GM19324 (cell line): Measurements from ENCODE around the gene CLDN1.

ENCODE experiments used
- ATAC-seq: cut with Tn5 transposase; IDR thresholded peaks from one replicate; pipeline ENCODE4 v1.9.1; 2021; ENCODE audit warnings: mild to moderate bottlenecking, moderate library complexity; ENCODE audit not compliant: unreplicated experiment, low FRiP score

Gene CLDN1

GRCh38 chr3:190321789-190322603, at the start of gene CLDN1:
Gene CLDN1 (minus strand): TSS chr3:190322446. CDS start chr3:190322206, 240 bp downstream.
- peak; percentile 72 for ATAC-seq

GRCh38 chr3:190371152-190371551, 48.9 kb upstream of the CLDN1 start:
- no peak for ATAC-seq

GRCh38 chr3:190370369-190370768, 48.1 kb upstream of the CLDN1 start:
- no peak for ATAC-seq

GRCh38 chr3:190369668-190370295, 47.5 kb upstream of the CLDN1 start:
- no peak for ATAC-seq

GRCh38 chr3:190368881-190369280, 46.6 kb upstream of the CLDN1 start:
- ATAC-seq: no peak

GRCh38 chr3:190366133-190366532, 43.9 kb upstream of the CLDN1 start:
- no peak for ATAC-seq

GRCh38 chr3:190362258-190362657, 40.0 kb upstream of the CLDN1 start:
- ATAC-seq: no peak

- ATAC-seq: no peak
Observed at GRCh38 chr3:190361791-190362190, 39.5 kb upstream of the CLDN1 start.

- no peak for ATAC-seq
Observed at GRCh38 chr3:190360228-190360627, 38.0 kb upstream of the CLDN1 start.

GRCh38 chr3:190359813-190360212, 37.6 kb upstream of the CLDN1 start:
- no peak for ATAC-seq

- ATAC-seq: no peak
Observed at GRCh38 chr3:190357468-190357867, 35.2 kb upstream of the CLDN1 start.

GRCh38 chr3:190356246-190356645, 34.0 kb upstream of the CLDN1 start:
- ATAC-seq: no peak

- no peak for ATAC-seq
Observed at GRCh38 chr3:190352861-190353457, 30.7 kb upstream of the CLDN1 start.

GRCh38 chr3:190346541-190346940, 24.3 kb upstream of the CLDN1 start:
- no peak for ATAC-seq

- no peak for ATAC-seq
Observed at GRCh38 chr3:190345878-190346277, 23.6 kb upstream of the CLDN1 start.

- ATAC-seq: no peak
Observed at GRCh38 chr3:190345027-190345821, 23.0 kb upstream of the CLDN1 start.

GRCh38 chr3:190340071-190340470, 17.8 kb upstream of the CLDN1 start:
- no peak for ATAC-seq

- no peak for ATAC-seq
Observed at GRCh38 chr3:190339130-190339529, 16.9 kb upstream of the CLDN1 start.

- no peak for ATAC-seq
Observed at GRCh38 chr3:190338717-190339116, 16.5 kb upstream of the CLDN1 start.

- no peak for ATAC-seq
Observed at GRCh38 chr3:190337301-190337700, 15.1 kb upstream of the CLDN1 start.
